GM13976 (cell line): ENCODE data around the gene ADORA1.

Experiments
- DNase-seq: peaks from one replicate; pipeline ENCODE4 v3.0.0; 2012; ENCODE audit warnings: low spot score
- CTCF ChIP-seq: IDR thresholded peaks from 2 replicates; pipeline ENCODE4 v1.5.1; 2012; ENCODE audit warnings: borderline replicate concordance, mild to moderate bottlenecking; ENCODE audit not compliant: insufficient read depth; ENCODE audit errors: extremely low read depth, missing control alignments, control extremely low read depth
- in situ Hi-C: fragments of 300-500 bp; cut with MboI; formaldehyde crosslinking; loops from one replicate; pipeline ENCODE4 v1.12.0; 2022; ENCODE audit warnings: low sequenced_read_pairs, mixed read lengths, inconsistent platforms; ENCODE audit not compliant: unreplicated experiment

Gene ADORA1

GRCh38 chr1:203127666-203128430 is at the start of gene ADORA1:
Gene ADORA1, plus strand, starts transcription at chr1:203127726. Its CDS starts 1,116 bp downstream, at chr1:203128842.
- TF ChIP-seq CTCF: no peak
- in situ Hi-C loops: no loop called here

GRCh38 chr1:203077956-203078355 is 49.6 kb upstream of the ADORA1 start:
- DNase-seq: no peak
- in situ Hi-C loops: no loop called here
- TF ChIP-seq CTCF: no peak

More at GRCh38 chr1:203127666-203128430, at the start of gene ADORA1:
- DNase-seq: no peak

GRCh38 chr1:203078478-203078877 is 49.0 kb upstream of the ADORA1 start:
- in situ Hi-C loops: no loop called here
- no peak for DNase-seq
- no peak for TF ChIP-seq CTCF

GRCh38 chr1:203080456-203080855 is 47.1 kb upstream of the ADORA1 start:
- in situ Hi-C loops: no loop called here
- DNase-seq: no peak
- TF ChIP-seq CTCF: no peak

- in situ Hi-C loops: no loop called here
- DNase-seq: no peak
- no peak for TF ChIP-seq CTCF
Measured at GRCh38 chr1:203081465-203082230, 45.9 kb upstream of the ADORA1 start.

GRCh38 chr1:203082231-203082505 is 45.4 kb upstream of the ADORA1 start:
- no peak for DNase-seq
- TF ChIP-seq CTCF: no peak
- in situ Hi-C loops: no loop called here
